Measurements from ENCODE around the gene PNPT1.
A peak's percentile ranks its signal among the peaks of the same experiment; 100 is the strongest.
"Not testable (repeated sequence)": the region's sequence is repeated elsewhere in the genome, so short reads cannot be mapped to it uniquely, and the experiment has no call there.

PNPT1 gene

DNA sequence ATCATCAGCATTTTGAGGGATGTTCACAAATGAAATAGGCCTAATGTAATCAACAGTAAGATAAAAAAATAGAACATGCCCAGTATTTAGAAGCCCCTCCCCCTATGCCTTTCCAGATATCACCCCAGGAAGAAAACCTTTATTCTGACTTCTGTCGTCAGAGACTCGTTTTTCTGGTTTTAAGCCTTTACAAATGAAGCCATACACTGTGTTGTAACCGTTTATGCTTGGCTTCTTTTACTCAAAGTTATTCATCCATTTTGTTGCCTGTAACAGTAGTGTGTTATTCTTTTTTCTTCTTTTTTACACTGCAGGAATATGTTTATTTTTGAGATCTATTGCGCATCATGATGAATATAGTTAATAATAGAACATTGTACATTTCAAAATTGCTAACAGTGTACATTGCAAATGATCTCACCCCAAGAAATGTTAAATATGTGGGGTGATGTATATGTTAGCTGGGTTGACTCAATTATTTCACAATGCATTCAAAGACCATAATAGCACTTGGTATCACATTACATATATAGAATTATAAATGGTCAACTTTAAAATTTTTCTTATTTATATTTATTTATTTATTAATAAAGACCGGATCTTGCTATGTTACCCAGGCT, 28.1 kb upstream of the PNPT1 start:
- peak; percentile 47 for DNase-seq (ENCODE audit: low read depth)
- TF ChIP-seq, protein P1, sequence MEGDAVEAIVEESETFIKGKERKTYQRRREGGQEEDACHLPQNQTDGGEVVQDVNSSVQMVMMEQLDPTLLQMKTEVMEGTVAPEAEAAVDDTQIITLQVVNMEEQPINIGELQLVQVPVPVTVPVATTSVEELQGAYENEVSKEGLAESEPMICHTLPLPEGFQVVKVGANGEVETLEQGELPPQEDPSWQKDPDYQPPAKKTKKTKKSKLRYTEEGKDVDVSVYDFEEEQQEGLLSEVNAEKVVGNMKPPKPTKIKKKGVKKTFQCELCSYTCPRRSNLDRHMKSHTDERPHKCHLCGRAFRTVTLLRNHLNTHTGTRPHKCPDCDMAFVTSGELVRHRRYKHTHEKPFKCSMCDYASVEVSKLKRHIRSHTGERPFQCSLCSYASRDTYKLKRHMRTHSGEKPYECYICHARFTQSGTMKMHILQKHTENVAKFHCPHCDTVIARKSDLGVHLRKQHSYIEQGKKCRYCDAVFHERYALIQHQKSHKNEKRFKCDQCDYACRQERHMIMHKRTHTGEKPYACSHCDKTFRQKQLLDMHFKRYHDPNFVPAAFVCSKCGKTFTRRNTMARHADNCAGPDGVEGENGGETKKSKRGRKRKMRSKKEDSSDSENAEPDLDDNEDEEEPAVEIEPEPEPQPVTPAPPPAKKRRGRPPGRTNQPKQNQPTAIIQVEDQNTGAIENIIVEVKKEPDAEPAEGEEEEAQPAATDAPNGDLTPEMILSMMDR (conservative IDR thresholded peaks at IDR 0.05; ENCODE audit: low read depth, low read length): no peak
- H3K4me3 ChIP-seq (ENCODE audit: low read depth, low read length): no peak overlapping the region

DNA sequence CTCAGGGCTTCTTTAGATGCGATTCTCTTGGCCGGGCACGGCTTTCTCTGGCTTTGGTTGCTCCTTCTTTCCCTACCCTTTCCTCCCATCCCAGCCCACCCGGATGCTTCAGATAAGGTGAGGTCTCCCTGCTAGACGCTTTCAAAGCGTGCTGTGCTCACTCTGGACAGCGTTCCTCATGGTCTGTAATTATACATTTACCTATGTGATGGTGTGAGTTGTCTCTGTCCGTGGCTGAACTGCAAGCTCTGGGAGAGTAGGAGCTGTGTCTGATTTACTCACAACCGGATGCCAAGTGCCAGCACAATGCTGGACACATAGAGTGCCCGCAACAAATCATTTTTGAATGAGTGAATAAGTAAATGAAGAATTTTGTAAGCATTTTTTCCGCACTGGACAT, 26.8 kb upstream of the PNPT1 start:
- no peak for DNase-seq (ENCODE audit: low read depth)
- H3K4me3 ChIP-seq (ENCODE audit: low read depth, low read length): no peak overlapping the region
- TF ChIP-seq, protein P1 (conservative IDR thresholded peaks at IDR 0.05; ENCODE audit: low read depth, low read length): no peak

- DNase-seq (ENCODE audit: low read depth): no peak
- H3K4me3 ChIP-seq (ENCODE audit: low read depth, low read length): no peak overlapping the region
- TF ChIP-seq, protein P1 (conservative IDR thresholded peaks at IDR 0.05; ENCODE audit: low read depth, low read length): no peak
Measured at GRCh38 chr2:55719852-55720251, 26.2 kb upstream of the PNPT1 start.

GRCh38 chr2:55718165-55719008, 24.7 kb upstream of the PNPT1 start:
- TF ChIP-seq, protein P1 (conservative IDR thresholded peaks at IDR 0.05; ENCODE audit: low read depth, low read length): peak; percentile 85
- DNase-seq (ENCODE audit: low read depth): peak; percentile 87
- no peak overlapping the region for H3K4me3 ChIP-seq (ENCODE audit: low read depth, low read length)

DNA sequence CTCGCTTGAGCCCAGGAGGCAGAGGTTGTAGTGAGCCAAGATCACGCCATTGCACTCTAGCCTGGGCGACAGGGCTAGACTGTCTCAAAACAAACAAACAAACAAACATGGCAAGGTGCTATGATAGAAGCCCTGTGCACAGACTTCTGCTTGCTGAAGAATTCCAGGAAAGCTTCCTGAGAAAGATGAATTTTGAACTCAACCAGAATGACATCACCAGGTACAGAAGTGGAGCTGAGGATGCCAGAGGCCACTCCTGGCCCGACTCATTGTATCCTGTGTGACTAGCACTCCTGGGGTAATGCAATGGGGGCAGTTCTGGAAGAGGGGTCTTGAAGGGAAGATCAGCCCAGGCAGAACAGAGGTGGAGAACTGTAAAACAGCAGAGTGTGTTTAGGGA, 22.0 kb upstream of the PNPT1 start:
- no peak overlapping the region for H3K4me3 ChIP-seq (ENCODE audit: low read depth, low read length)
- DNase-seq (ENCODE audit: low read depth): no peak
- TF ChIP-seq, protein P1 (conservative IDR thresholded peaks at IDR 0.05; ENCODE audit: low read depth, low read length): no peak

- DNase-seq (ENCODE audit: low read depth): not testable (repeated sequence)
Measured at GRCh38 chr2:55715178-55715577, 21.5 kb upstream of the PNPT1 start.

DNA sequence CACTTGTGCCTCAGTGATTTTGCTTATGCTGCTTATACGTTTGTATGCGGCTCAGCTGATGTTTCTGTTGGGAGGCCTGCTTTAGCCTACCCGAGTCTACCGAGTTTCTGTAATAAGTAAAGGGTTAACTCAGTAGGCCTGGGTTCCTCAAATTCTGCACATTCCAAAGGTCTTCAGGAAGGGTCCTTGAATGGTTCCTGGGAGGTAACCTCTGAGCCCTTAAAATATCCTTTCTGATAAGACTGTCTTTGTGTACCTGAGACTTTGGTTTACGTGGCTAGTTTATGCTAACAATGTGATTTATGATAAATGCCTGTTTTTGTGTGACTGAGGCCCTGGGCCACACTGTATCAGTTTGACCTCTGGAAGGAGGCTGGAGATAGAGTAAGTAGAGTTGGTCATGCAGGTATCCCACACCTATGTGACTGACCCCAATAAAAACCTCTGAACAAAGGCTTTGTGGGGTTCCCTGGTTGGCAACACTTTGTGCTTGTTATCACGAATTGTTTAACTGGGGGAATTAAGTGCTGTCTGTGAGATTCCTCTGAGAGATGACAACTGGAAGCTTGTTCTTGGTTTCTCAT, 18.9 kb upstream of the PNPT1 start:
- no peak overlapping the region for H3K4me3 ChIP-seq (ENCODE audit: low read depth, low read length)
- TF ChIP-seq, protein P1 (conservative IDR thresholded peaks at IDR 0.05; ENCODE audit: low read depth, low read length): no peak
- no peak for DNase-seq (ENCODE audit: low read depth)

More at GRCh38 chr2:55715178-55715577, 21.5 kb upstream of the PNPT1 start:
- not testable (repeated sequence) for H3K4me3 ChIP-seq (ENCODE audit: low read depth, low read length)
